Islet precursor cell (in vitro differentiated cells): ENCODE data around the gene ASIC4.

ENCODE experiments used
- DNase-seq: peaks from one replicate; pipeline ENCODE4 v3.0.0-alpha.2; 2018

Gene ASIC4

DNA sequence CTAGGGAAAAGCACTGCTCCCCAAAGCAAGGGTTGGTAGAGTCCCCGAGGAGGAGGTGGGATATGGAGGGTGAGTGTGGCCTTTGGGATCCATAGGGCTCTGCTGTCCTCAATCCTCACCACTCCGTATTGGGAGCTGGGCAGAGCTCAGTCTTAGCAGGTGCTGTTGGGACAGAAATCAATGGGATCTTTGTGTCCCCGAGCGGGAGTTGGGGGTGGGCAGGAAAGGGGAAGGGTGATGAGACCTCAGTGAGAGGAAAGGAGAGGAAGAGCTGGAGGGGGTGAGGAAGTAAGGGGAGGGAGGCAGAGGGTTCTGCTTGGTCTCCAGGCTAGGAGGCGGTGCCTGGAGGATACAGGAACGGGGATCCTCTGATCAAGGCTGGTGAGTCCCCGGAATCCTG lies 2.6 kb downstream of the ASIC4 start:
- DNase-seq = no peak

DNA sequence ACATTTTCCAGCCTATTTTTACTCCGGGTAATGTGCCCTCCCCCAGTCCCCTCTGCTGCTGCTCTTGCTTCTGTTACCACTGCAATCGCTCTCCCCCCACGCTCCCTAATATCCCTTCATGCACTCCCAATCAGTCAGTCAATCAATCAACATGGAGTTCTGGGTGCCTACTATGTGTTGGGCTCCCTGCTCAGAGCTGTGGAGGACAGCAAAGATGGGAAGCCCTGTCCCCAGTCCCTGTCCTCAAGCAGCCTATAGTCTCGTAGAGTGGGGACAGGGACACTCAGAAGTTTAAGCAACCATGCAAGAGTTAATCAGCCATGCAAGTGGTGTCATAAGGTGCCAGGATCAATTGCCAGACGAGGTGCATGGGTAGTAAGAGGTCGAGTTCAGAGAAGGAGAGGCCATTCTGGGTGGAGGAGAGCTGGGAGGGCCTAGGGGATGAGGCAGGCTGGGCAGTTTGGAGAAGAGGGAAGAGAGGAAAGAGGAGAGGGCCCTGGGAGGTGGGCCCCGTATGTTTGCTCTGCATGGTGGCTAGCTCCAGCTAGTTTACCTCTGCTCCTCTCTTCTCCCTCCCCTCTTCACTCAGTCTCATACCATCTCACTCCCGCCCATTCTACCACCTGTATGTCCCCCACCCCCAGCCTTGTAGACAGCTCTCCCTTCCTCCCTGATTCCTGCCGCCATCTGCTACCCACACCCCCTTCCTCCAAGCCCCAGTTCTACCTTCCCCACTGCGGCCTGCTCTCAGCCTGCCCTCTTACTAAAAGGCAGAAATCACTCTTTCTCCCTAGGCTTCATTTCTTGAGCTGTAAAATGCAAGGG lies 3.9 kb downstream of the ASIC4 start:
- no peak for DNase-seq

GRCh38 chr2:219519526-219519916 lies 5.2 kb downstream of the ASIC4 start:
- no peak for DNase-seq

- DNase-seq = no peak
Measured at GRCh38 chr2:219520079-219520478, 5.8 kb downstream of the ASIC4 start.

DNA sequence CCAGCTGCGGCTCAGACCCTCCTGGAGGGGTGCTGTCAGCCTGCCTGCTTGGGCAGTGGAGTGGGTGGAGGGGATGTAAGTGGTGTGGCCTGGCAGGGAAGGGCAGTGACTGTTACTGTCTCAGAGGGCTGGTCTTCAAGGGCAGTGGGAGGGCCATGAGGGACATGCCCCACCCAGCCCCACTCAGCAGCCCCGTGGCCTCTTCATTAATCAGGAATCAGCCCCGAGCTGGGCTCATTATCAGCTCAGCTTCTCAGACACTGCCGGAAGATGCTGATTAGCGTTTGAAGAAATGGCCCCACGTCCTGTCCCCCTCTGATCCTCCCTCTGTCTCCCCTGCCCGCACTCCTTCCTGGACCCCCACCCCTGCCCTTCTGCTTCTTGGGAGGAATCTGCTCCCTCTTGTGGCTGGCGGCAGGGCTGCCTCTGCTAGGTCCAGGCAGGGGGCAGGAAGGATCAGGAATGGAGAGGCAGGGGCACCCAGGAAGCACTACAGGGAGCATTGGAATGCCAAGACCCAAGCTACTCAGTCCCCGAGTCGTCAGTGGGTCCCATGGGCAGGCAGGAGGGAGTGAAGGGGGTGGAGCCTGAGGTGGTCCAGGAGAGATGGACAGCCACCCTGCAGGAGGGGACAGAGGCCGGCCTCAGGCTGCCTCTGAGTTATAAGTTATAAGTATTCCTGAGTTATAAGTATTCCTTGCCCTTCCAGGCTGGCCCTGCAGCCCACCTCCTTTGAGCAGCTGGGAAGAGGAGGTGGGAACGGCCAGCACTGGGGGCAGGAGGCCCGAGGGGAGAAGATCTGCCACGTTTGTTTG lies 7.0 kb downstream of the ASIC4 start:
- DNase-seq = peak; percentile 94

DNA sequence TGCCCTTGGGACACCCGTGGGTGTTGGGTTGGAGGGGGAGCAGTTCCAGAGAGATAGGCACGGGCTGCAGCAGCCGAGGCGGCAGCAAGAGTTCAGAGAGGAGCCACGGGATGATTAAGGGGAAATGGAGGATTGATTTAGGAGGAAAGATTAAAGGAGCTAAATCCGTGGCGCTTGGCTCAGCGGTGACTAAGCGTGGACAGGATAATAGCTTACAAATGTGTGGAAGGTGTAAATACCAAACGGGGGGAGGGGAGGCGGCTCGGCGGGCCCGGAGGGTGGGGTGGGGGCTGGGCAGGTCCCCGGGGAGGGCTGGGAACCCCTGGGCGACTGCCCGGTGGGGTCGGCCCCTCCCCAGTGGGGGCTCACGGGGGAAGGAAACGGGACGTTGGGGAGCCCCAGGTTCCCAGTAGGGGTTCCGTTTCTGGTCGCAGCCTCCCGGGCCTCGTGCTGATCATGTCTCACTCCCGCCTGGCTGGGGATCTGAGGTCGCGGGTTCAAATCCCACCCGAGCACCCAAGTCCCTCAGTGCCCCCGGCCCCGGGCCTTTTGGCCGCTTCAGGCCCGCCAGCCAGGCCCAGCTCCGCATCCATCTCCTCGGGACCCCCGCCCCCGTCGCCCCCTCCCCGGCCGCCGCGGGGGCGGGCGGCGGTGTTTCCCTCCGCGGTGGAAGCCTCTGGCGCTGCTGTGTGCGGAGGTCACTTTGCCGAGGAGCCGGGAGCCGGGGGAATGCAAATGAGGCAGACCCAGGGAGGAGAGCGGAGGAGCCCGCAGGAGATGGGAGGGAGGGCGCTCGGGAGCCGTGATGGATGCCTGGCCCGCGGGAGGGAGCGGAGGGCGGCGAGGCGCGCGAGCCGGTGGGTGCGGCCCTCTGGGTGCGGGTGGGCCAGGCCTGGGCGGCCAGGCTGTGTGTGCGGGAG lies 8.1 kb downstream of the ASIC4 start:
- DNase-seq = peak; percentile 92

DNA sequence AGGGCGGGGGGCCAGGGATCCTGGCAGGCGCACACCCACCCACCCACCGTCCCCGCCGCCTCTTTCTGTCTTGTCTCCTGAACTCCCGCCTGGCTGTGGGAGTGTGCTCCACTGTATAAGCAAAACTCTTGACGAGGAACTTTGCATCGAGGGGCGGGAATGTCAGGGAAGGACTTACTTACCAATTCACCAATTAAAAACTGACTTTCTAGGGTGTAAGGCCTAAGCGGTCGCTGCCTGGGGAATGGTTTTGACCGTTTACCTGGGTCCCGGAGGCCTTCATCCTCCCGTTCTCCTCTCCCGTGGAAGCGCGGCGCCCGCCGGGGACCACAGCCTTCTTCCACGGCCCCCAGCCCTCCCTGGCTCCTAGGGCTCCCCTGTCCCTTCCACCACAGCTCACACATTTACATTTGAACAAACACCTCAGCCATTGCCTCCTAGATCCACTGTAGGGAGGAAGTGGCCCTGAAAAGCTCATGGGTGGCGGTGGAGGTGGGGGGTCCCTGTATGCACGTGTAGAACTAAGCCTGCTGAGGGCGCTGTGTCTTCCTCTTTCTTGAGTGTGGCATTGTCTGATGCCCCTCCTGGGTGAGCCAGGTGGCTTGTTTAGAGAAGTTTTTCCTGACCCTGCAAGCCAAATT lies 8.9 kb downstream of the ASIC4 start:
- no peak for DNase-seq

- DNase-seq = no peak
Measured at GRCh38 chr2:219524817-219525216, 10.5 kb downstream of the ASIC4 start.

- peak; percentile 91 for DNase-seq
Measured at GRCh38 chr2:219525533-219526232, 11.4 kb downstream of the ASIC4 start.

GRCh38 chr2:219526320-219527075 lies 12.2 kb downstream of the ASIC4 start:
- no peak for DNase-seq

GRCh38 chr2:219527076-219527394 lies 12.8 kb downstream of the ASIC4 start:
- no peak for DNase-seq

GRCh38 chr2:219527472-219527871 lies 13.2 kb downstream of the ASIC4 start:
- no peak for DNase-seq

- peak; percentile 95 for DNase-seq
Measured at GRCh38 chr2:219530048-219530963, 16.0 kb downstream of the ASIC4 start.

GRCh38 chr2:219531639-219532377 lies 17.5 kb downstream of the ASIC4 start:
- DNase-seq = peak; percentile 79

DNA sequence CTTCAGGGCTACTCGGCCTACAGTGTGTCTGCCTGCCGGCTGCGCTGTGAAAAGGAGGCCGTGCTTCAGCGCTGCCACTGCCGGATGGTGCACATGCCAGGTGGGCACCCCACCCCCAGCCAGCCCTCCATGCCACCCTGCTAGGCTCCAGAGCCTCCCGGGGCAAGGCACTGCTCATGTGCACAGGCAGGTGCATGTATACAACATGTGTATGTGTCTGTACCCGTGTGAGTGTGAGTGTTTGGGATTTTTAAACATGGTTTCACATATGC lies 18.0 kb downstream of the ASIC4 start:
- DNase-seq = no peak

DNA sequence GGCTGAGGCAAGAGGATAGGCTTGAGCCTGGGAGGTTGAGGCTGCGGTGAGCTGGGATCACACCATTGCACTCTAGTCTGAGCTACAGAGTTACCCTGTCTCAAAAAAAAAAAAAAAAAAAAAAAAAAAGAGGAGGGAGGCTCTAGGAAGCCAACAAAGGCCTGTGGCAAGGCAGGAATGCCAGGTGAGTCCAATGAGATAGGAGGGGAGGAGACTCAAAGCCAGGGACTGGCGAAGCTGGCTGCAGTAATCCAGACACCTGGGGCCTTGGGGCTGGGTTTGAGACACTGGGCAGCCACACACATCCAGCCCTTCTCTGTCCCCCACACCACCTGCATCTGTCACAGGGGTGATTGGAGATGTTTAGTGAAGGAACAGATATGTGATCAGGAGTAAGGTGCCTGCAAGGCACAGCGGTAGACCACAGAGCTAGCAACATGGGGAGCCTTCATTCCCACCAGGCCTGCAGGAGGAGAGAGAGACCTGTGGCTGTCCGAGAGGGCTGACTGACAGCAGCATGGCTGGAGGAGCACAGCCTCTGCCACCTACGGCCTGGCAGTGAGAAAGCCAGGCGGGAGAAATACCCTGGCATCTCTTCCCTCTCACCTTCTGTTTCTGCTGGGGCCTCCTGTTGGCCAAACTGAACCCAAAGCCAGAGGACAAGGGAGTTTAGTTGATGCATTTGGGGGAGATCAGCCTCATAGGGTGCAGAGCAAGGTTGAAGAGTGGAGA lies 19.8 kb downstream of the ASIC4 start:
- peak; percentile 70 for DNase-seq

- no peak for DNase-seq
Measured at GRCh38 chr2:219536425-219536824, 22.1 kb downstream of the ASIC4 start.

DNA sequence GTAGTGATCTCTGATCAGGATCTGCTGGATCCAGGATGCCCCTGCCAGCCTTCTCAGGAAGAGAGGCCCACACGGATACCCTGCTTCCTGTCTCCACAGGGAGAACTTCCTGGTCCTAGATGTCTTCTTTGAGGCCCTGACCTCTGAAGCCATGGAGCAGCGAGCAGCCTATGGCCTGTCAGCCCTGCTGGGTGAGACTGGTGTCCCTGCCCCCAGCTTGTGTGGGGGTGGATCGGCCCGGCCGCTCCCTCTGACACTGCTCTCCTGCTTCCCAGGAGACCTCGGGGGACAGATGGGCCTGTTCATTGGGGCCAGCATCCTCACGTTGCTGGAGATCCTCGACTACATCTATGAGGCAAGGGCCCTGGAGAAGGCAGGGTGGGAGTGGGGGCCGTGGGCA lies 22.7 kb downstream of the ASIC4 start:
- DNase-seq = no peak
